Astrocyte of the hippocampus (primary cell): ENCODE data around the gene HSDL1.

Experiments used
- DNase-seq: peaks from one replicate; pipeline ENCODE4 v3.0.0; 2011; ENCODE audit warnings: low read depth, low spot score

The HSDL1 gene

DNA sequence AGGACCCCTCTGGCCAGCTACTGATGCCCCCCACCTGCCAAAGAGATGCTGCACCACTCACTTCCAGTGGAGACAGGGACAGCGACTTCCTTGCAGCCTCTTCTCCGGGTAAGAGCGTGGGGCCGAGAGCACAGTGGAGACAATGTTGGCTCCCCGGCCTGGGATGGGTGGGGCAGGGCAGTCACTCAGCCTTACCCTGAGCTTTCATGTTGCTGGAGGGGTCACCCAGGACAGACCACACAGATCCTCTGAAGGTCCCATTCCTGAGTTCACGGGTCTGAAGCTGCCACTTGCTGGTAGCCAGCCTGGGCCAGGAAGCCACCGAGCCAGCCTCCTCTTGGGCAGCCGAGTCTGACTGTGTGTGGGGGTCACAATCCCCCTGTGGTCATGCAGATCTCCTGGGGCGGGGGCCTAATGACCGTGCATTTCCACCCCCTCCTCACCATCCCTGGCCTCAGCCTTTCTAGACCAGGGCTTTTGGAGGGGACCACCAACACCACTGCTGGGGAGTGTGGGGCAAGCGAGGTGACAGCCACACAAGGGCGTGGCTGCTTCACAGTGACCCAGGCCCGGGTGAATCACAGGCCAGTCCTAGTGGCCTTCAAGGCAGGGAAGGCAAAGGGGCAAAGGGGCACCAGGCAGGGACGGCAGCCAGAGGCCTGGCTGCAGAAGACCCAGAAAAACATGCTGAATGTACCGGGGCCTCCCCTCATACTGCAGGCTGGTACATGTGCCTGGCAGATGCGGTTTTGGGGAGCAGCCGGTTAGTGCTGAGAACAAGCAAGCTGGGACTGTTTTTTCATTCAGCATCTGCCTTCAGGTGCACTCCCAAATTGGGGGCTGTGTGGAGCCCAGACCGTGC is 31.4 kb upstream of the HSDL1 start:
- no peak for DNase-seq

DNA sequence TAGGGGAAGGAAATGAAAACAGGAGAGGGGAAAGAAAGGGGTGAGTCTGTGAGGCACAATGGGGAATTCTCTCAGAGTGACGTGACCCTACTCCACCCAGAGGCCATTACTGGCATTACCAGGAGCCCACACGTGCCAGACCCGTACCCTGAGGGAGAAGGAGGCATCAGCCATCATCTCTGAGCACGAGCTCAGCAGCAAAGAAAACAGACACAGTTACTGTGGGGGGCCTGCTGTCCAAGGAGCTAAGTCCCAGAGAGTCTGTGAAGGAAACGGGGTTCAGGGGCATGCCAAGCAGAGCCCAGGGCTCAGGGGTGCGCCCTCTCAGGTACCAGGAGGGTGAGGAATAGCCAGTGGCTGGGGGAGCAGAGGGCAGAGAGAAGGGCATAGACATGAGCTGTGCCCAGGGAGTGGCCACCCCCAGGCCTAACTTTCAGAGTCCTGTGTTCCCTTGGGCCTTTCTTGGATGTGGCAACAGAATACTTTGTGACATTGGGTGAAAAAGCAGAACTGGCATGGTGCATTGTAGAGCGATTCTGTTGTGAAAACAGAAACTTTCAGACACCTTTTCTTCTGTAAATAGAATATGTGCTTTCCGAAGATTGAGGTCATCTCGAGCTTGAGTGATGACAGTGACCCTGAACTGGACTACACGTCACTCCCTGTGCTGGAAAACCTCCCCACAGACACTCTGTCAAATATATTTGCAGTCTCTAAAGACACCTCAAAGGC is 30.5 kb upstream of the HSDL1 start:
- peak; percentile 79 for DNase-seq

DNA sequence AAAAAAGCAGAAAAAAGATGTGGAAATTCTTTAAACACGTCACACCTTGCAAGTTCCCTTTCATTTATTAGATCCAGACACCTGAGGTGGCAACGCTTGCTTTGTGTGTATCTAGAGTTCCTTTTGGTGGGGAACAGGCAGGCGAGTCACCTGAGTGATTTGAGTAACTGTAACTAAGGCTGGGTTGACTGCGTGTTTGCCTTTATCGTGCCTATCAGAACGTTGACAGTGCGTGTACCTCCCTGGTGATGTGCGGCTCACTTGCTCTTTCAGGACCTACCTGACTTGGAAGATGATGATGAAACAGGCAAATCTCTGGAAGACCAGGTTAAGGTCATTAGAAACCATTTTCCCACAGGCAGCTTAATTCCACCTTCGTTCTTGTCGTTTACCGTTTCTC is 29.4 kb upstream of the HSDL1 start:
- no peak for DNase-seq

DNA sequence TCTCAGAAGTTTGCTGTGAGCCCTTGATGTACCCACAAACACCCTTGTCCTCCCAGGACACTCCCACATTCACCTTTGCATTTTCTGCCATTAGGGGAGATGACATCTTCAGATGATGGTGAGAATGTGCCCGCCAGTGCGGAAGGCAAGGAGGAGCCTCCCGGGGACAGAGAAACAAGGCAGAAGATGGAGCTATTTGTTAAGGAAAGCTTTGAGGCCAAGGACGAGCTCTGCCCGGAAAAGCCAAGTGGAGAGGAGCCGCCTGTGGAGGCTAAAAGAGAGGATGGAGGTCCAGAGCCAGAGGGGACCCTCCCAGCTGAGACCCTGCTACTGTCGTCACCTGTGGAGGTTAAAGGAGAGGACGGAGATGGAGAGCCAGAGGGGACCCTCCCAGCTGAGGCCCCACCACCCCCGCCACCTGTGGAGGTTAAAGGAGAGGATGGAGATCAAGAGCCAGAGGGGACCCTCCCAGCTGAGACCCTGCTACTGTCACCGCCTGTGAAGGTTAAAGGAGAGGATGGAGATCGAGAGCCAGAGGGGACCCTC is 24.9 kb upstream of the HSDL1 start:
- DNase-seq: no peak

DNA sequence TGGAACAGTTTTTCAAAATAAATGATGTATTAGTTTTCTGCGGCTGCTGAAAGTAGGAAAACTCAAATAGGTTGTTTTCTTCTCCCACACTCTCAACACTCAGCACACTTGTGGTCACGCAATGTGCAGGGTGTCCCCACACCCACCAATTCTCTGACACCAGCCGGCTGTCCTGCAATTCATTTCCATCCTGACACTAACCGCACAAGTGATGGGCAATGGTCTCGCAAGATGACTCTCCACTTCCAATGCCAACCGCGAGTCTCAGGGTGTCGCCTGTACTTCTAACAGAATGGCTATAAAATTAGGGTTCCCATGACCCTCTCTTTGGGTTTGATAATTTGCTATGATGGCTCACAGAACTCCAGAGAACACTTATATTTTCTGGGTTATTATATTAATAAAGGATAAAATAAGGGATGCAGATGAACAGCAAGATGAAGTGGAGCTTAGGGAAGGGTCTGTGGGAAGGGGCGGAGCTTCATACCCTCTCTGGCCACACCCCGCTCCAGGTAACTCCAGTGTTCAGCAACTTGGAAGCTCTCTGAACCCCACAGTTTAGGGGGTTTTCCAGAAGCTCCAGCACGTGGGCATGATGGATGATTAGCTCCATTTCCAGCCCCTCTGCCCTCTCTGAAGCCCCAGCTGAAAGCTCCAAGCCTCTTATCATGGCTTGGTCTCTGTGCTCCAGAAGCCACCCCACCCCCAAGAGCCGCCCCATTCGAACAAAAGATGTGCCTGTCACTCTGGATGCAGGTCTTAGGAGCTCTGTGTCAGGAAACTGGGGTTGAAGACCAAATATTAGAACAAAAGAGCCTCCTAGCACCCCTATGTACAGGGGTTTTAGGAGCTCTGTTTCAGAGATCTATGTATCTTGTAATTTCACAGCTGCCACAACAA is 22.1 kb upstream of the HSDL1 start:
- no peak for DNase-seq

DNA sequence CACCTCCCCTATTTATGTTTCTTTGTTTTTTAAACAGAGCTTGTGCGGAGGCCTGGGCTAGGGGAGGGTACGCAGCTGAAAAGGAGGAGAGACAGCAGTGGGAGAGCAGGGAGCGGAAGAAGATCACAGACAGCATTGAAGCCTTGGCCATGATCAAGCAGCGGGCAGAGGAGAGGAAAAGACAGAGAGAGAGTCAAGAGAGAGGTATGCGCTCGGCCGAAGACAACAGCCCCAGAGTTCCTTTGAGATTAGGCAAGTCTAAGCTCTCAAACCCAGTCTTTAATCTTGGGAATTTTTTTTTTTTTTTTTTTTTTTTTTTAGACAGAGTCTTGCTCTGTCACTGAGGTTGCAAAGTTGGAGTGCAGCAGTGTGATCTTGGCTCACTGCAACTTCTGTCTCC is 20.8 kb upstream of the HSDL1 start:
- no peak for DNase-seq

DNA sequence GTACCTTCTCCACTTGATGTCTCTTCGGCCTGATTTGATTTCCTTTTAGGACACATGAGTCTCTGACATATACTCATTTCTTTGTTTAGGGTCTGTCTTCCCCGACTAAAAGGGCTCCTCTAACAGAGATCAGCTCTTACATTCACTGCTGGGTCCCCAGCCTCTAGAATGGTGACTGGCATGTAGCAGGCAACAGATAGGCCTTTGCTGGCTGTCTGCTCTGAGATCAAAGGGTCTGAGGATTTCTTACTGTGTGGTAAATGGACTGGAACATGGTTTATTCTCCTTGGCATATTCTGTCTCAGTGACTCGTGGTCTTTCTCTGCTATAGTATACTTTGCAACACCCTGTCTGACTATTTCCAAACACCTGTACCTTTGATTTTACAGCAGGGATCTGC is 16.8 kb upstream of the HSDL1 start:
- no peak for DNase-seq

DNA sequence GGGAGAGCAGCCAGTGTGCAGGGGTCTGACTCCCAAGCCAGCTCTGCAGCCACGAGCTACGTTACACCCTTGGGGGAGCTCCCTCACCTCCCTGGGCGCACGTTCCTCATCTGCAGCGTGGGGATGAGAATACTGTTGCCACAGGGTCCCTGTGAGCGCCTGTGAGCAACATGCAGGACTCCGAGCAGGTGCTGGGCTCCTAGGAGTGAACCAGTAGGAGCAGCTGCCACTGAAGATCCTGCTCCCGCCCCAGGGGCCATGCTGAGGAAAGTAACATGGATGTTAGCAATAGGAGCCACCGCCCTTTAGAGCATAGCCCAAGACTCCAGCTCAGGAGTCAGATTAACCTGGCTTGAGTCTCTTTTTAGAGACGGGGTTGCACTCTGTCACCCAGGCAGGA is 16.1 kb upstream of the HSDL1 start:
- no peak for DNase-seq

DNA sequence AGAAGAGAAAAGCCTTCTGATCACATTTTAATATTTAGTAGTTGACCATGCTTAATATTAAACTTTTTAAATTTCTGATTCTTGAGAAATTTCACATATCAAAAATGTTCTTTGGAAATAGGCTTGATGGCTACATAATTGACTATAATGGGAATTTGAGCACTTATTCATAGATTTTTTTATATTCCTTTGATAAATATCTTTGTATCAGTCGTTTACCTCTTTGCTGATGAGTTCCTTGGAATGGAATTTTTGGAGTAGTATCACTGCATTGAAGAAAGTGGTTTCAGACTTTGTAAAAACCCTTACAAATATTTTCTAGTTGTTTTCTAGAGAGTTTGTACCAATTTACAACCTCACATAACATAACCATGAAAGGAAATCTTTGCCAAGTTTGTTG is 14.8 kb upstream of the HSDL1 start:
- DNase-seq: no peak

DNA sequence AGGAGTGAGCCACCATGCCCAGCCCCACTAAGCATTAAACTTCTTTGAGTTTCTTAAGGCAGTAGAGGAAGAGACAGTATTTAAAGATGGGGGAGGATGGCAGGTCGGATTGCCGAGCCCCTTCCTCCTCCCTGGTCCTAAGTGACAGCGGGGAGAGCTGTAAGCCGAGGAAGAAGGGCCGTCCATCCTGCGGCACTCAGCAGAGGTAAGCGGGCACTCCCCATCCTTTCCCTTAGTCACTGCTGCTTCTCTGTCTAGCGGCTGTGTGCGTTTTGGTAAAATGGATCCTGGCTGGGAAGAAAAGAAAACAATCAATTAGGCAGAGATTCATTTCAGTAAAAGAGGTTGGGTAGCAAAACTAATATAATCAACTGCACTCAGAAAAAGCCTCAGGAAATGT is 14.0 kb upstream of the HSDL1 start:
- DNase-seq: no peak

DNA sequence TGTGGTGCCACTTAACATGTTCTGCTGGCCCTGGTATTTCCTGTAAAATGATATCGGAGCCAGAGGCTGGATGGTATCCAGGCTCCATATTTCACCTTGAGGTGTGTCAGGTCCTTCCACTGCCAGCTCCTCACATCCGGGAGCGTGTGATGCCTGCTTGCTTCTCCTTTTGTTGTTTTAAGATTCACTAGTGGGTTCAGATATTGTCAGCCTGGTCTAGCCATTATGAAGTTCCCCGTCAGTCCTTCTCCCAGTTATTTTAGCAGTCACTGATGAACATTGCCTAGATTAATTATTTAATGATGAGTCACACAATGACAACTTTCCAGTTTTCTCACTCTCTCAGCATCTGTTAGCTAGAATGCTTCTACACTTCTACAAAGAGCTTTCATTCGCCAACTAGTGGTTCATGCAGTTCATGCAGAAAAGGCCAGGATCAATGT is 11.4 kb upstream of the HSDL1 start:
- no peak for DNase-seq

DNA sequence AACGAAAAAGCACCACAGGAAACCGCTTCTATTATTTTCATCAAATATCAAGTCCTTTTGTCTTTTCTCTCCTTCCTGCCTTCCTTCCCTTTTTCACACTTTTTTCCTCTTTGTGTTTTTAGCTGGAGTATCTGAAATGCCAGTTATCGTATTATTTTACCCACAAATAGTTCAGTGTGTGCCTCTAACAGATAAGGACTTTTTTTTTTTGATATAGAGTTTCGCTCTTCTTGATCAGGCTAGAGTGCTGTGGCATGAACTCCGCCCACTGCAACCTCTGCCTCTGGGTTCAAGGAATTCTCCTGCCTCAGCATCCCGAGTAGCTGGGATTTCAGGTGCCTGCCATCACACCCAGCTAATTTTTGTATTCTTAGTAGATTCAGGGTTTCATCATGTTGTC is 10.8 kb upstream of the HSDL1 start:
- no peak for DNase-seq

DNA sequence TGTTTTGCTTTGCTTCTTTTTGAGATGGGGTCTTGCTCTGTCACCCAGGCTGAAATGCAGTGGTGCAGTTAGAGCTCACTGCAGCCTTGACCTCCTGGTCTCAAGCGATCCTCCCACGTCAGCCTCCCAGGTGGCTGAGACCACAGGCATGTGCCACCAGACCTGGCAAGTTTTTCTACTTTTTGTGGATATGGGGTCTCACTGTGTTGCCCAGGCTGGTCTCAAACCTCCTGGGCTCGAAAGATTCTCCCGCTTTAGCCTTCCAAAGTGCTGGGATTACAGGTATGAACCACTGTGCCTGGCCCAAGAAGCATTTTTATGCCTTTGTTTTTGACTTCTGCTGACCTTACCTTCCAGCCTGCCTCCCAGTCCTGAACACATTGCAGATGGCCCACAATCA is 10.2 kb upstream of the HSDL1 start:
- DNase-seq: no peak

DNA sequence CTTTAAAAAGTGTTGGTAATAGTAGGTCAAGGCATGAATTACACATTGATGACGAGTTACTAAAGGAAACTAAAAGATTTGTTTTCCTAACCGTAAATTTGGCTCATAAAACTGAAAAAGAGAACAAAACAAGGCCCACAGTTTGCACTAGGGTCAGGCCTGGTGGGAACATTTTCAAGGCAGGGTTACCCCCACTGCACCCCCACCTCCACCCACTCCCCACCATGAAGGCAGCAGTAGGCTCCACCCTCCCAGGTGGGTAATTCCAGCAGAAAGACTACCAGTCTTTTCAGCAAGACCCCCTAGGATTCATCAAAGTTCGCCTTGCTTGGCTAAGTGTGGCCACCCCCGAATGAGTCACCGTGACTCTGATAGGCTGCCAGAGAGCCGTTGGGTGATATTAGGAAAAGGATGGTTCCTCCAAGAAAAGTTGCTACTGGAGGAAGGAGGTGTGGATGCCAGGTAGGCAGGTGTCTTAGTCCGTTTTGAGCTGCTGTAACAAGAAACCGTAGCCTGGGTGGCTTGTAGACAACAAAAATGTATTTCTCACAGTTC is 8.8 kb upstream of the HSDL1 start:
- DNase-seq: no peak

DNA sequence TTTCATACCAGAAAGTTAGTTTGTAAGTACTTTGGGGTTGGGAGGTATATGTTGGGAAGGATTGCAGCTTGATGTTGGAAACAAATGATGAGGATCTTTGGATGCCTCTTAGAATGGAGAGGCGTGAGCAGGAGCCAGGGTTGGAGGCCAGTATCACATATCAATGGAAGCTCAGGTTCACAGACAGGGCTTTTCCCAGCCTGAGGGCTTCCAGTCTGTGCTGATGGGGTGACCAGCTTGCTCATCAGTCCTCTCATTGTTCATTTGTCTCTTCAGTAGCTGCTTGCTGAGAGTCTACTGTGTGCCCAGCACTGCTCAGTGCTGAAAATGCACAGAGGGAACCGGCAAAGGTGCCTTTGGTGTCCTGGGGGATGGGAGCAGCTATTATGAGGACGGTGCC is 5.9 kb upstream of the HSDL1 start:
- no peak for DNase-seq

DNA sequence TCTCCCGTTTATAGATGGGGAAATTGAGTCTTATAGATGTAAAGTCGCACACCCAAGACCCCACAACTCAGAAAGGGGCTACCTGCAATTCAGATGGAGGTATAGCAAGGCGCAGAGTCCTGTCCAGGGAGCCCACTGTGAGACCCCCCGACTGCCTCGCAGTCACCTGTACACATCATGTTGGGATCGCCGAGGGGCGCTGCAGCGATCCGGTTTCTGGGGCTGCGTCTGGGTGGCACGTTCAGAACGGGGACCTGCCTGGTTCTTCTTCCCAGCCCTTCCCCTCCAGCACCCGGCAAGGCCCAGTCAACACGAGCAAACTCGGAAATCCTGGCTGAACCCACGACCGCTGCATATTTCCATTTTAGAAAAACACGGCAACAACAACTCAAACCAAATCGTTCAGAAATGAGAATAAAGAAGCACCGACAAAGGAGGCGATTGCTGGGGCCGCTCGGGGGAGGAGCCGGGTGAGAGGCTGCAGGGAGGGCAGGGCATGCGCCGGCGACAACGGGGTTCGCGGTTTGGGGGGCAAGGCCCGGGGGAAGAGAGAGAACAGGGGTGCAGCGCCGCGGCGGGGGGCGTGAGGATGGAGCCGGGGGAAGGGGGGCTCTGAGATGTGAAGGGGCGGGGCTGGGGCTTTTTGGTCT is 643 bp downstream of the HSDL1 start:
- DNase-seq: peak; percentile 39

DNA sequence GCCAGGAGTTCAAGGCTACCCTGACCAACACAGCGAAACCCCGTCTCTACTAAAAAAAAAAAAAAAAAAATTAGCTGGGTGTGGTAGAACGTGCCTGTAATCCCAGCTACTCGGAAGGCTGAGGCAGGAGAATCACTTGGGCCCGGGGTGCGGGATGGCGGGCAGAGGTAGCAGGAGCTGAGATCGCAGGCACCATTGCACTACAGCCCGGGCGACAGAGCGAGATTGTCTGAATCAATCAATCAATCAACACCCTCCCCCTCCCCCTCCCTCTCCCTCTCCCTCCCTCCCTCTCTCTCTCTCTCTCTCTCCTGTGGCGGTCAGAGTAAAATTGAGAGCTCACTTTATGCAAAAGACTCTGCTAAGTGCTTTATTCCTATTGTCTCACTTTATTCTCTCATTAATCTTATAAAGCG is 1.2 kb downstream of the HSDL1 start:
- peak; percentile 23 for DNase-seq

DNA sequence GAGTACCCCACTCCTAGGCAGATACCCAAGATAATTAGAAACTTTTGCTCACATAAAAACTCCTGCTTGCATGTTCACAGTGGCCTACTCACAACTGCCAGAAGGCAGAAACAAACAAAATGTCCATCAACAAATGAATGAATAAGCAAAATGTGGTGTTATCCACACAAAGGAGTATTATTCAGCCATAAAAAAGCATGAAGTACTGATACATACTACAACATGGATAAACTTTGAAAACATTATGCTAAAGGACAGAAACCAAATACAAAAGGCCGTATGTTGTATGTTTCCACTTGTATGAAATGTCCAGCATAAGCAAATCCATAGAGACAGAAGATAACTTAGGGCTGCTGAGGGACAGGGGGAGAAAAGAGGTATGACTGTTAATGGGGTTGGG is 1.9 kb downstream of the HSDL1 start:
- no peak for DNase-seq

DNA sequence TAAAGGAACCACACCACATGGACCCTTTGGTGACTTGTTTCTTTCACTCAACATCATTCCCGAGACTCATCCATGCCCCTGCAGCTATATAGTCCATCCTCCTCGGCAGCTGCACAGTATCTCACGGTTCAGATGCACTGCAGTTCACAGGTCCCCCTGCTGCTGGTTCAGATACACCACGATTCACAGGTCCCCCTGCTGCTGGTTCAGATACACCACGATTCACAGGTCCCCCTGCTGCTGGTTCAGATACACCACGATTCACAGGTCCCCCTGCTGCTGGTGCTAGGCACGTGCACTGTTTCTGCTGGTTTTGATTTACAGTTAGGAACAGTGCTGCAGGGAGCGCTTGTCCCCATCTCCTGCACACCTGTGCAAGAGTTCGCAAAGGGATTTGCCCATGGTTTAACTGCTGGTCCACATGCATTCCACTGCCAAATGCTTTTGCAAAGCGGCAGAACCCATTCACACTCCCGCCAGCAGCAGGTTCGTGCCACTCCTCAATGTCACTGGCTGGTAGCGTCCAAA is 3.8 kb downstream of the HSDL1 start:
- DNase-seq: no peak

DNA sequence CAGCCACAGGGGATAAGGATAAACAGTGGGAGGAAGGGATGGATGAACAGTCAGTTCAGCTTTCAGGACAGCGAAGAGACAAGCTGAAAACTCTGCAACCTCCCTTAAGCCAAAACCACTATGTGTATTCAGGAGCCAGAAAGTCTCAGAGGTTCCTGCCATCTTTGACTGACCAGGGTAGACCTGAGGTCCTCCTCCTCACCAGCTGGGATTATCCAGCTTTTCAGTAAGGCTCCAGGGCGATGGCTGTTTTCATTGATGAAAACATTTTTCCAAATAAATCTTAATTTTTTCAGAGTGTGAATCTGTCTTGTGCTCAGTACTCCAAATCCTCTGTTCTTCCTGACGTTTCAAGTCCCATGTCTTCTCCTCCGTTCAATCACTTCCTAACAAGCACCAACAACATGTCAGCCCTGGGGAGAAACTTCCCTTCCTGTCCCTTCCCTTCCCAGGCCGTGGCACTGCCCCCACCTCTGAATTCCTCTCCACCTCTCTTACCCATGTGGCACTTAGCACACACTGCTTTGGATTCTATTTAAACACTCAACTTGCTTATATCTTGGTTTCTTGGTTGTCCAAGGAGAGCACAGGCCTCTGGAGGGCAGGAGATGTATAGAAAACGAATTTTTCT is 5.2 kb downstream of the HSDL1 start:
- no peak for DNase-seq
